ENCODE measurements around the gene NRSN1.

Gene NRSN1

DNA sequence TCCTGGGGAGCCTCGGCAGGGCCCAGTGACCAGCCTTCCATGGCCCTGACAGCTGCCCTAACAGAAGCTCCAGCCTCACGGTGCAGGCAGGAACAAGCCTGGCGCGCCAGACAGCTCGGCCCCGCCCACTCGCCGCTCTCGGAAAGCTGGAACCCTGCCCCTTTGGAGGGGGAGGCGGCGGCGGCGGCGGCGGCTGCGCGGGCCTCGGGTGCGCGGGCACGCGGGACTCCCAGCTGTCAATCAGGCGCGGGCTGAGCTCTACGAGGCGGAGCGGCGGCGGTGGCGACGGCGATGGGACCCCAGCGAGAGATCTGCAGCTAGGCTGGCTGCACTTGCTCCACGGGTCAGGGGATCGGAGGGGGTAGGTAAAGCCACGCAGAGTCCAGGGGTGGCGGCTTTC, at the start of gene NRSN1:
Gene NRSN1 (plus strand): TSS at position 236 of the 400 bp plus-strand sequence. CDS start 8,113 bp downstream, outside the sequence.
- no peak for TF ChIP-seq CTCF (IDR thresholded peaks at IDR 0.05)

- TF ChIP-seq CTCF (IDR thresholded peaks at IDR 0.05), result no peak
These were observed 47.8 kb upstream of the NRSN1 start for GRCh38 chr6:24078200-24078599.

DNA sequence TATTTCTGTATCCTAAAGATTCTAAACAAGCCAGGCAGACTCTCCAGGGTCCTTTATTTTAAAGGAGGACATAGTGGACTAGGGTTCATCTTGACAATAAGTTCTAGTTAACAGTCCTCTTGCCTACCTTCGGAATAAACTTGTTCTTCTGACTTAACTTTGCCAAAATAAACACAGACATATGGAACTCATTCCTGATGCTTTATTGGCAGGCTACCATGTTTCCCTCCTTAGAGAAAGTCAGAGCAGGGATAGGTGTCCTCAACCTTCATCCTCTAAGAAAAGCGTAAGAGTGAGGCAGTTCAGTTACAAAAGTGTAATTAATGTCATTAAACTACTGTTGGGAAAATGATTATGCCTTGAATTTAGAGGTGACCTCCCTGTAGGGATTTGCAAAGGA, 46.9 kb upstream of the NRSN1 start:
- no peak for TF ChIP-seq CTCF (IDR thresholded peaks at IDR 0.05)

DNA sequence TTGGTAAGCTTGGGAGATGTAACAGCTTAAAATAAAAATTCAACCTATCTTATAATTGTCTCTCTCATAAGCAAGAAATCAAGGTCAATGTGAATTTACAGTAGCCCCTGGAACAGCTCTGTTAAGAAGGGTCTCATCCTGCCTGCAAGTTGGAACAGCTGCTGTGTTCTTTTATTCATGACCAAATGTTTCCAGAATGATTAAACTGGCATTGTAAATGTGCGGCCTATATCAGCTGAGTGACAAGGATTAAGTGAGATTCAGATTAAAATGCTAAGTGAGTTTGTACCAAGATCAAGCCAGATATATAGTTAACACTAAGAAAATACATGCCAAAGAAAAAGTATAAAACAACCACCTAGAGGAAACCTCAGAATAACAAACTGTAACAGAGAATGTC, 45.3 kb upstream of the NRSN1 start:
- no peak for TF ChIP-seq CTCF (IDR thresholded peaks at IDR 0.05)

- TF ChIP-seq CTCF (IDR thresholded peaks at IDR 0.05), result no peak
These were observed 36.3 kb upstream of the NRSN1 start for GRCh38 chr6:24089736-24090135.

GRCh38 chr6:24092407-24092806, 33.6 kb upstream of the NRSN1 start:
- no peak for TF ChIP-seq CTCF (IDR thresholded peaks at IDR 0.05)

DNA sequence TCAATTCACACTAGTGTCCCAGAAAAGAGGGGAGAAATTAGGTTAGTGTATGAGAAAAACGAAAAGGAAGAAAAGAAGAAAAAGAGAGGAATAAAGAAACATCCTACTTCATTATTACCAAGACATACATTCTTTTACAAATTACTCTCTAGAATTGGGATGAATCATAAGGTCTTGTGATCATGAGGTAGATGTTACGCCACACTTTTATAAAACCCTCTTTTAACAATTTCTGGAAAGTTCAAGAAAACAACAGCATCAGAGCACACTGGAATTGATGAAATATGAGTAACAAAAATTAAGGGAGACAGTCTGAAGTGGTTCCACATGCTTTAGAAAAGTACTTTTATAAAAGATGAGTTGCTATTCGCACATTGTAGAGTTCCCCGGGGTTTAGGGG, 32.6 kb upstream of the NRSN1 start:
- TF ChIP-seq CTCF (IDR thresholded peaks at IDR 0.05), result no peak

- no peak for TF ChIP-seq CTCF (IDR thresholded peaks at IDR 0.05)
These were observed 26.8 kb upstream of the NRSN1 start for GRCh38 chr6:24099181-24099580.

Data from LNCAP (cell line).